ENCODE measurements around the gene XNDC1N. TPM values are rescaled to one million over a fixed set of nuclear protein-coding genes. Genes with fewer than 3 reads are reported as not detected.

The XNDC1N gene
- total RNA-seq: 10 to 100 TPM in 1 of 4 donors, 1 to 10 TPM in 3; 4.7 to 10.9 (median 6.1) TPM

GRCh38 chr11:71927820-71928736 lies at the start of gene XNDC1N:
XNDC1N (minus strand) TSS chr11:71928594; CDS start chr11:71923353, 5,241 bp downstream.
- TF ChIP-seq CTCF (IDR thresholded peaks at IDR 0.05): no peak
- DNase-seq (ENCODE audit: low spot score) (peak; percentile 33), ATAC-seq (ENCODE audit: low FRiP score) (peak; percentile 96)

GRCh38 chr11:71977743-71978418 lies 49.5 kb upstream of the XNDC1N start:
- DNase-seq (ENCODE audit: low spot score) (no peak), ATAC-seq (ENCODE audit: low FRiP score) (peak; percentile 57)
- TF ChIP-seq CTCF (IDR thresholded peaks at IDR 0.05): peak in 1 of 3 donors; percentile 13

GRCh38 chr11:71977090-71977489 lies 48.7 kb upstream of the XNDC1N start:
- TF ChIP-seq CTCF (IDR thresholded peaks at IDR 0.05): no peak
- no peak for DNase-seq (ENCODE audit: low spot score)
- ATAC-seq (ENCODE audit: low FRiP score): no peak

- DNase-seq (ENCODE audit: low spot score): no peak
- no peak for TF ChIP-seq CTCF (IDR thresholded peaks at IDR 0.05)
- no peak for ATAC-seq (ENCODE audit: low FRiP score)
Measured at GRCh38 chr11:71976551-71976950, 48.2 kb upstream of the XNDC1N start.

GRCh38 chr11:71971680-71972079 lies 43.3 kb upstream of the XNDC1N start:
- ATAC-seq (ENCODE audit: low FRiP score) (no peak), DNase-seq (ENCODE audit: low spot score) (no peak)
- no peak for TF ChIP-seq CTCF (IDR thresholded peaks at IDR 0.05)

- TF ChIP-seq CTCF (IDR thresholded peaks at IDR 0.05): no peak
- no peak for ATAC-seq (ENCODE audit: low FRiP score)
- no peak for DNase-seq (ENCODE audit: low spot score)
Measured at GRCh38 chr11:71964641-71965040, 36.2 kb upstream of the XNDC1N start.
